ENCODE results near the gene PXDN.

- TF ChIP-seq ISL1 (CRISPR knock-in tag; IDR thresholded peaks at IDR 0.05) (no peak), SNAI2 (CRISPR knock-in tag; IDR thresholded peaks at IDR 0.05) (no peak), TOX (CRISPR knock-in tag; IDR thresholded peaks at IDR 0.05; ENCODE audit: borderline replicate concordance) (no peak), PATZ1 (CRISPR knock-in tag; IDR thresholded peaks at IDR 0.05; ENCODE audit: borderline replicate concordance) (no peak), ARNTL (CRISPR knock-in tag; IDR thresholded peaks at IDR 0.05; ENCODE audit: borderline replicate concordance, low read depth) (no peak), BACH2 (CRISPR knock-in tag; IDR thresholded peaks at IDR 0.05; ENCODE audit: borderline replicate concordance) (no peak), TCF4 (CRISPR knock-in tag; IDR thresholded peaks at IDR 0.05; ENCODE audit: borderline replicate concordance) (no peak)
These were observed 126.8 kb downstream of the PXDN start for GRCh38 chr2:1617425-1618021.
